Breast epithelium (tissue), 4 donors: ENCODE results near the gene DDX10. TPM values are rescaled to one million over a fixed set of nuclear protein-coding genes. Genes with fewer than 3 reads are reported as not detected.

Experiments
- DNase-seq, 2 donors: peaks; one replicate each; pipeline ENCODE4 v3.0.0-alpha.2; 2019; ENCODE audit warnings: low spot score in 2 of 2
- H3K27ac ChIP-seq, 2 donors: fragments of 200-600 bp; sonication (generic) in 1 of 2; one replicate each; pipeline ENCODE4 v1.5.1; 2016 to 2019; ENCODE audit warnings: mild to moderate bottlenecking in 1 of 2
- H3K27me3 ChIP-seq, 2 donors: fragments of 200-600 bp; sonication (generic) in 1 of 2; one replicate each; pipeline versions ENCODE4 v1.5.1 to v1.6.0; 2017 to 2019; ENCODE audit warnings: control low read depth in 1 of 2, mild to moderate bottlenecking in 1 of 2
- H3K36me3 ChIP-seq: fragments of 200-600 bp; one replicate; pipeline ENCODE4 v1.5.1; 2019
- H3K4me1 ChIP-seq, 2 donors: fragments of 200-600 bp; sonication (generic); one replicate each; pipeline ENCODE4 v1.5.1; 2016 to 2019; ENCODE audit warnings: control low read depth in 1 of 2
- H3K4me3 ChIP-seq, 3 donors: fragments of 200-600 bp; sonication (generic); 1 replicate in 2 of 3; 2 replicates in 1 of 3; pipeline ENCODE4 v1.5.1; 2016 to 2019; ENCODE audit warnings: mild to moderate bottlenecking in 3 of 3, moderate library complexity in 2 of 3
- H3K9me3 ChIP-seq, 2 donors: fragments of 200-600 bp; sonication (generic) in 1 of 2; one replicate each; pipeline ENCODE4 v1.5.1; 2016 to 2019; ENCODE audit warnings: control low read depth in 1 of 2
- CTCF ChIP-seq, 3 donors: fragments of 450-650 bp; IDR thresholded peaks; one replicate each; pipeline ENCODE4 v1.5.1; 2016 to 2017; ENCODE audit warnings: antibody characterized with exemption in 3 of 3, mild to moderate bottlenecking in 3 of 3, moderate library complexity in 3 of 3
- POLR2A ChIP-seq: fragments of 450-650 bp; IDR thresholded peaks from one replicate; pipeline ENCODE4 v1.6.1; 2016; ENCODE audit warnings: antibody characterized with exemption, mild to moderate bottlenecking, moderate library complexity
- POLR2AphosphoS5 ChIP-seq, 3 donors: sonication (generic); formaldehyde crosslinking; IDR thresholded peaks; one replicate each; pipeline ENCODE4 v1.6.1; 2017; ENCODE audit warnings: antibody characterized with exemption in 3 of 3
- intact Hi-C: fragments of 100-400 bp; cut with DNase I; formaldehyde crosslinking; loops from one replicate; pipeline ENCODE4 v1.15.1; 2023; ENCODE audit warnings: low total_unique reads
- total RNA-seq, 3 donors: library from RNA; depleted of rRNA; stranded (reverse); fragments of >200 nt; gene quantifications; one replicate each; pipeline ENCODE4 v1.1.0, GENCODE V29; 2016

DDX10 gene
- total RNA-seq, 3 donors from 2014 or later, result 17.3 to 41.9 (median 29.5) TPM

GRCh38 chr11:108836541-108836940 is 171.7 kb downstream of the DDX10 start:
- no peaks in the 10 kb centered on the region for H3K36me3 ChIP-seq

DNA sequence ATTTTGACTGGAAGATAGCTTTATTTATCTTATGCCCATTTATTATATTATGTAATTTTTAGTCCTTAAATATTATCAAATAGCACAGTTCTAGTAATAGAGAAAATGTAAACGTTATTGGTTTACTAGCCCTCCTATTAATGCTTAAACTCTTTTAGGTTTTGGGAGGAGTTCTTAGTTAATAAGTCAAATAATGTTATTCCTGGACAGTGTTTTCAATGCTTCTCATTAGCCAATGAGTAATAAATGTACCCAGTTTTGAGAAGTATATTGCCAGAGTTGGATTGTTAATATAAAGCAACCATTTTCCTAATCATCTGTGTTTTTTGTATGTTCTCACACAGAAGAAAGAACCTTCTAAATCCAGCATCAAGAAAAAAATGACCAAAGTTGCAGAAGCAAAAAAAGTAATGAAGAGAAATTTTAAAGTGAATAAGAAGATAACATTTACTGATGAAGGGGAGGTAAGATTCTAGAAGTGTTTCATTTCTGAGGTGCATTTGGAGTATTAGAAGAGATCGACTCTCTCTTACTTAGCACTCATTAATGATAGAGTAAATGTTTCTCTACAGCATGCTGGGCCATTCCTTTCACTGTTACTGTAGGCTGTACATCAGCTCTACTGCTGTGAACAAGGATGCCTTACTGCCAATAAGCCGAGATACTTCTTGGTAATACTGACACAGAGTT is 173.4 kb downstream of the DDX10 start:
- no peak for DNase-seq
- H3K9me3 ChIP-seq, result no peaks in the 10 kb centered on the region
- H3K27me3 ChIP-seq, result no peaks in the 10 kb centered on the region
- intact Hi-C loops, result no loop called here
- TF ChIP-seq CTCF (IDR thresholded peaks at IDR 0.05) (no peak), POLR2A (no peak), POLR2AphosphoS5 (IDR thresholded peaks at IDR 0.05) (no peak)
- H3K4me3 ChIP-seq, result no peak overlapping the region
- H3K27ac ChIP-seq, result no peak overlapping the region
- no peaks in the 10 kb centered on the region for H3K4me1 ChIP-seq
- H3K36me3 ChIP-seq, result no peaks in the 10 kb centered on the region

More at GRCh38 chr11:108836541-108836940, 171.7 kb downstream of the DDX10 start:
- Histone ChIP-seq H3K9me3 (no peaks in the 10 kb centered on the region), H3K27me3 (no peaks in the 10 kb centered on the region), H3K4me1 (no peaks in the 10 kb centered on the region), H3K27ac (no peak overlapping the region), H3K4me3 (no peak overlapping the region)
- intact Hi-C loops, result no loop called here
- TF ChIP-seq POLR2A, result no peak
- no peak for TF ChIP-seq POLR2AphosphoS5 (IDR thresholded peaks at IDR 0.05)
- no peak for TF ChIP-seq CTCF (IDR thresholded peaks at IDR 0.05)
- DNase-seq, result no peak

DNA sequence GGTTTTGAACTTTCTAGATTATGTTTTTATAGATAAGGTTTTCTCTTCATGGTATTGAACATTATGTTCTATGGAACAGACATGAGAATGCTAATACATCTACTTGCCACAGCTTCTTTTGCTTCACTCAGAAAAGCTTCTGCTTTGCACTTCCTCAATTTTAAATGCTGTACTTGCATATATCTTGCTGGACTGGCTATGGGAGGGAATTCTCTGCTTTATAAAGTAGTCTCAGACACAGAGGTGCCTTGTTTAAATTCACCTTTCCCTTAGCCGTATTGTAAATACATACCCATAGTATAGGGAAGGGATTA is 173.9 kb downstream of the DDX10 start:
- Histone ChIP-seq H3K36me3 (no peaks in the 10 kb centered on the region), H3K4me3 (no peak overlapping the region), H3K9me3 (no peaks in the 10 kb centered on the region), H3K4me1 (no peaks in the 10 kb centered on the region), H3K27ac (no peak overlapping the region), H3K27me3 (no peaks in the 10 kb centered on the region)
- TF ChIP-seq CTCF (IDR thresholded peaks at IDR 0.05) (no peak), POLR2A (no peak), POLR2AphosphoS5 (IDR thresholded peaks at IDR 0.05) (no peak)
- intact Hi-C loops, result no loop called here
- DNase-seq, result no peak

DNA sequence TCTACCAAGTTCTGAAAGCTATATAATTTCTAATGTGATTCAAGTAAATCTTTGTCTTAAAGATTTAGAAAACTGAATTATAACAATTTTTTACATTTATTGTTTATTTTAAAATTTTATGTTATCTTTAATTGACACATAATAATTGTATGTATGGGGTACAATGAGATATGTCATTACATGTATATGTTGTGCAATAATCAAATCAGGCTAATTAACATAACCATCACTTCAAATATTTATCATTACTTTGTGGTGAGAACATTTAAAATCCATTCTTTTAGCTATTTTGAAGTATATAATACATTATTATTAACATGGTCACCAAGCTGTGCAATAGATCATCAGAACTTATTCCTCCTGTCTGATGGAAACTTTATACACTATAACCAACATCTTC is 181.1 kb downstream of the DDX10 start:
- no peak for DNase-seq
- intact Hi-C loops, result no loop called here
- TF ChIP-seq POLR2A, result no peak

GRCh38 chr11:108847298-108847990 is 182.6 kb downstream of the DDX10 start:
- intact Hi-C loops, result no loop called here
- H3K4me1 ChIP-seq, result no peaks in the 10 kb centered on the region
- no peaks in the 10 kb centered on the region for H3K27me3 ChIP-seq
- H3K9me3 ChIP-seq, result no peaks in the 10 kb centered on the region
- no peaks in the 10 kb centered on the region for H3K36me3 ChIP-seq
- no peak for DNase-seq
- TF ChIP-seq POLR2AphosphoS5 (IDR thresholded peaks at IDR 0.05) (no peak), CTCF (IDR thresholded peaks at IDR 0.05) (no peak), POLR2A (no peak)
- no peak overlapping the region for H3K4me3 ChIP-seq
- no peak overlapping the region for H3K27ac ChIP-seq

More for the DNA sequence above, 181.1 kb downstream of the DDX10 start:
- Histone ChIP-seq H3K36me3 (no peaks in the 10 kb centered on the region), H3K4me1 (no peaks in the 10 kb centered on the region), H3K27me3 (no peaks in the 10 kb centered on the region), H3K4me3 (no peak overlapping the region), H3K9me3 (no peaks in the 10 kb centered on the region), H3K27ac (no peak overlapping the region)
